Forelimb muscle (tissue), 1 donor: Measurements from ENCODE around the gene MRO. TPM values are rescaled to one million over a fixed set of nuclear protein-coding genes. Genes with fewer than 3 reads are reported as not detected.
"Not testable (repeated sequence)": the region's sequence is repeated elsewhere in the genome, so short reads cannot be mapped to it uniquely, and the experiment has no call there.

Source experiments
- DNase-seq: peaks from one replicate; pipeline ENCODE4 v3.0.0-alpha.2; 2013; ENCODE audit warnings: low read depth
- polyA plus RNA-seq: library from polyadenylated mRNA; unstranded; fragments of 120-200 nt; gene quantifications from one replicate; pipeline ENCODE4 v1.2.1, GENCODE V29; 2013; ENCODE audit not compliant: insufficient read length

The MRO gene
- polyA plus RNA-seq, result 0.33 TPM

- peak; percentile 47 for DNase-seq
Observed at GRCh38 chr18:50819728-50820378, at the start of gene MRO. Gene MRO, minus strand, starts transcription at chr18:50820016. Its CDS starts 10,616 bp downstream, at chr18:50809400.

DNA sequence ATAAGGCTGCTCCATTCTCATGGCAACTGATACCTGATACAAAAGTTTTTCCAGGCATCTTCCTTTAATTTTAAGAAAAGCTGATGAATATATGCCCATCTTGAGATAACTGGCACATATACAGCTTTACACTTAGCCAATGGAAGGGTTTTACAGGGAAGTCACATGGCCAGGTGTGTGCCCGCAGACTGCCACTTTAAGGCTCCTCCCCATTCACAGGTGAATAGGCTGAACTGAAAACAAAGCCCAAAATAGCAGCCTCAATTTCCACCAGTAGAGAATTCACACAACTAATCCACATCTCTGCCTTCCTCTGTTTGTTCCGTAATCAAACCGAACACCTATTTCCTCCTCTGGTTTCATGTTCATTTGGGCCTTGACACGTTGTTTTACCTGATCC, 49.3 kb upstream of the MRO start:
- DNase-seq, result no peak

DNA sequence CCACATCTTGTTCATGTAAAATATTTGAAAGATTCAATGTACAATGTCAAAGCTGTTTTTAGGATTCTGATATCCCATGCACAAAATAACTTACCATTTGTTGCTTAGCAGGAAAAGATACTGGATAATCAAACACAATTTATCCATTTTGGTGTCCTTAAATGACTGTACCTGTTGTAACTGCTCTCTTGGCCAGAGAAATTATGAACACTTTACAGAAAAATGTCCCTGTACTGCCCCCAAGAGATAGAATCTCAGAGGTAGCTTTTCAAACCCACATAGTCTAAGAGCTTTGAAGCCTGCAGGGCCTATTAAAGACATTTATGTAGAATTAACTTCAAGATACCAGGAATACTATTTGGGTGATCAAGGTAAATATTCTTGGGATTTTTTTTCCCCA, 46.9 kb upstream of the MRO start:
- DNase-seq, result no peak

GRCh38 chr18:50863840-50864375, 44.1 kb upstream of the MRO start:
- DNase-seq, result no peak

DNA sequence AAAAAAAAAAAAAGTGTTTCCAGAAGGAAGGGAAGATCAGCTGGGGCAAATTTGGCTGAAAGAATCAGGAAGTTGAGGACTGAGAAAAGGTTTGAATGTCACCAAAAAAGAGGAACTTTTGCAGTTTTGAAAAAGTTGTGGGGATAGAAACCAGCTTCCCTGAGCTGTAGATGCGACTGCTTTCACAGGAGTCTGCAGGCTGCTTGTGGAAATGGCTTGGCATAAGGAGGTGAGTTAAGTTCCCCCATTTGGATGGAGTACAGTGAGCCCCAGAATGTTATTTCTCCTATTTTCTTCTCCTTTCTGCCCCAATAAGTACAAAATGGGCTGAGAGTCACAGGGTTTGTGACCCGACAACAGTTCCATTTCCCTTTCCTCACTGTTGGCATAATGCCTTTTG, 42.6 kb upstream of the MRO start:
- no peak for DNase-seq

DNA sequence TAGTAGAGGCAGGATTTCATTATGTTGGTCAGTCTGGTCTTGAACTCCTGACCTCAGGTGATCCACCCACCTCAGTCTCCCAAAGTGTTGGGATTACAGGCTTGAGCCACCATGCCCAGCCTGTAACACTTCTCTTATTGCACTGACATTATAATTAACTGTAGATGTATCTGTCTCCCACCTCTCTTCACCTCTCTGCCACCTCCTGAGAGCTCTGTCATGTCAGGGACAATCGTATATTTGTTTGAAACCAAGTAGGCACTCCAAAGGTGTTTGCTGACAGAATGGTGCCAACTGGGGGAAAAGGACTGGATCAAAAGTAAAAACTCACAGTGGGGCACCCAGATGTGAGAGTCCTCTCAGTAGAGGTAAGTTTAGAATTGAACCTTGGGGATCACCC, 41.8 kb upstream of the MRO start:
- no peak for DNase-seq

GRCh38 chr18:50859793-50860555, 40.2 kb upstream of the MRO start:
- DNase-seq, result no peak

- no peak for DNase-seq
Observed at GRCh38 chr18:50857694-50858093, 37.9 kb upstream of the MRO start.

DNA sequence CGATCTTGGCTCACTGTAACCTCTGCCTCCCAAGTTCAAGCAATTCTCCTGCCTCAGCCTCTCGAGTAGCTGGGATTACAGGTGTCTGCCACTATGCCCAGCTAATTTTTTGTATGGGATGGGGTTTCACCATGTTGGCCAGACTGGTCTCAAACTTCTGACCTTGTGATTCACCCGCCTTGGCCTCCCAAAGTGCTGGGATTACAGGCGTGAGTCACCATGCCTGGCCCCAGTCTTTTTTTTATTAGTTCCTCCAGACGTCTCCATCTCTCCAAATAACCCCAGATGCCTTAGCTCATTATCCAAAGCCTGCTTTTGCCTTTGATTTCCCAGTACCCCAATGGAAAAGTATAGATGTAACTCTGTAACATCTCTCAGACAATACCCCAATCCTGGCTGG, 37.4 kb upstream of the MRO start:
- not testable (repeated sequence) for DNase-seq

GRCh38 chr18:50855976-50856757, 36.4 kb upstream of the MRO start:
- no peak for DNase-seq

DNA sequence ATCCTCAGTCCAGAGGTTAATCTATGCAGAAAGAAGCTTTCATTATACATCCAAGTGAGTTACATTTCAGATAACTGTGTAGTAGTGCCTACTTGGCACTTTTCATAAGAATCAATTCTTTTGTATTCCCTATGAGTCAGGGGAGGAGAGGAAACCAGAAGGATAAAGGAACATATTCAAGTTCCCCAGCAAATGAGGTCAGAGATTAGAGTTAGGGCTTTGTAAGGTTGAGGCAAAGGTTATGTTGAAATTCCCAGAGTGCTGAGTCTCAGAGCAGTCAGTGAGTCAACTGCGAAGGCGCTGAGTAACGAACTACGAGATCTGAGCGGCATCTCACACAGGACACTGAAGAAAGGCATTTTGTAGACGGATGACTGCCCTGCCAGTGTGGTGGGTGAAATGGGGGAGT, 34.1 kb upstream of the MRO start:
- DNase-seq, result no peak

- no peak for DNase-seq
Observed at GRCh38 chr18:50850307-50851065, 30.7 kb upstream of the MRO start.

- no peak for DNase-seq
Observed at GRCh38 chr18:50849419-50849821, 29.6 kb upstream of the MRO start.

- DNase-seq, result no peak
Observed at GRCh38 chr18:50848991-50849390, 29.2 kb upstream of the MRO start.

GRCh38 chr18:50848061-50848551, 28.3 kb upstream of the MRO start:
- no peak for DNase-seq

- no peak for DNase-seq
Observed at GRCh38 chr18:50847192-50847591, 27.4 kb upstream of the MRO start.

- DNase-seq, result no peak
Observed at GRCh38 chr18:50844960-50845359, 25.1 kb upstream of the MRO start.

GRCh38 chr18:50844554-50844953, 24.7 kb upstream of the MRO start:
- no peak for DNase-seq

- DNase-seq, result no peak
Observed at GRCh38 chr18:50842846-50843245, 23.0 kb upstream of the MRO start.

DNA sequence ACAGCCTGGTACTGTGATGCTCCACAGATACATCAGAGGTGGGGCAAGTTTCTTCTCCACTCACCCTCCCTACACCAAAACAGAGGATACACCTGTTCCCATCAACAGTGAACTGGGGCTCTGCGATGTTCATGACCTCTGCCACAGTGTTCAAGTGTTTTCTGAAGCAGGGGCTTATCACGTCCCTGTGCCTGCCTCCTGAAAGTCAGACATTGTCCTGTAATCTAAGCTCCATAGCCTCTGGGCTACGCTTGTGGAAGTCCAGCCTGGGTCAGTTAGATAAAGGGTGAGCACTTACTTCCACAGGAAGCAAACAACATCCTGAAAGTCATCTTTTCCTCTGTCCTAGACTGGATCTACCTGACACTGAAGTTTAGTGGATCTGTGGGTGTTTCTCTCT, 20.2 kb upstream of the MRO start:
- DNase-seq, result no peak

- DNase-seq, result no peak
Observed at GRCh38 chr18:50839341-50839740, 19.5 kb upstream of the MRO start.
